Parathyroid adenoma (tissue), 2 donors: ENCODE results near the gene VPS13D.

Experiments
- H2AFZ ChIP-seq: fragments of 300-600 bp; sonication (generic); one replicate; pipeline ENCODE4 v1.7.0; 2017; ENCODE audit warnings: antibody characterized with exemption, mild to moderate bottlenecking
- H3K27ac ChIP-seq: fragments of 300-600 bp; sonication (generic); one replicate; pipeline ENCODE4 v1.7.0; 2017
- H3K27me3 ChIP-seq: fragments of 300-600 bp; sonication (generic); one replicate; pipeline ENCODE4 v1.7.0; 2017; ENCODE audit warnings: low read length; ENCODE audit not compliant: control insufficient read depth, insufficient read depth
- H3K36me3 ChIP-seq: fragments of 300-600 bp; sonication (generic); one replicate; pipeline ENCODE4 v1.7.0; 2017; ENCODE audit warnings: low read length; ENCODE audit not compliant: control insufficient read depth, insufficient read depth
- H3K4me1 ChIP-seq: fragments of 300-600 bp; sonication (generic); one replicate; pipeline ENCODE4 v1.7.0; 2017; ENCODE audit warnings: control low read depth
- H3K4me2 ChIP-seq: fragments of 300-600 bp; sonication (generic); one replicate; pipeline ENCODE4 v1.7.0; 2017; ENCODE audit warnings: low read length
- H3K4me3 ChIP-seq: fragments of 300-600 bp; sonication (generic); one replicate; pipeline ENCODE4 v1.7.0; 2017; ENCODE audit warnings: low read depth, low read length
- H3K79me2 ChIP-seq: fragments of 300-600 bp; sonication (generic); one replicate; pipeline ENCODE4 v1.7.0; 2017; ENCODE audit warnings: control low read depth
- H3K9ac ChIP-seq: fragments of 300-600 bp; sonication (generic); one replicate; pipeline ENCODE4 v1.7.0; 2017; ENCODE audit warnings: mild to moderate bottlenecking
- H3K9me3 ChIP-seq: fragments of 300-600 bp; sonication (generic); one replicate; pipeline ENCODE4 v1.7.0; 2017; ENCODE audit warnings: low read length; ENCODE audit not compliant: control insufficient read depth
- CTCF ChIP-seq: fragments of 300-600 bp; sonication (generic); IDR thresholded peaks from one replicate; pipeline ENCODE4 v1.7.0; 2017; ENCODE audit warnings: antibody characterized with exemption, mild to moderate bottlenecking
- donor health status: primary hyperparathyroidism.

The VPS13D gene

DNA sequence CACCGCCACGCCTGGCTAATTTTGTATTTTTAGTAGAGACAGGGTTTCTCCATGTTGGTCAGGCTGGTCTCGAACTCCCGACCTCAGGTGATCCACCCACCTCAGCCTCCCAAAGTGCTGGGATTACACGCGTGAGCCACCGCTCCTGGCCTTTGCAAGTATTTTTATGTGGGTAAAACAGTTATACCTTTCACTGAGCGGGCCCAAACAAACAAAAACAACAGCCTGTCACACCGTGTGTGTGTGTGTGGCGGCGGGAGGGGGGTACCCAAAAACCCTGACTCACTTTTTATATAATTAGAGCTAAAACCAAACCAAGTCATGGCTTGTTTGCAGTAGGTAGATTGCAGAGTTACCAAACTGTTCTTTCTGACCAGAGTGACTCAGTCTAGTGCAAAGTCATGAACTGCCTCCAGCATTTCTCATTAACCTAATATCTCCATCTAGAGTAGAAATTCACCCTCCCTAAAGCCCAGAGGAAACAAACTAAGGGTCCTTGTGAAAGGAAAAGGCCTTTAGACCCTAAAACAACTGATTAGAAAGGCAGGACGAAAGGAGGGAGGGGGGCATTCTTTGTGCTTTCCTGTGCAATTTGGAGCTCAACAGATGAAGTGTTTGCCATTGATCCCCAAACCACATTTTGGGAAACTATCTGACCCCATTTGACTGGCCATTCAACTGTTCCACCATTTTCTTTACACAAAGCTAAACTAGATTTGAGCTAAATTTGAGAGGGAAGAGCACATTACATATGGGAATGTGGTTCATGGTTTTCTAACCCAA is 207.2 kb downstream of the VPS13D start:
- Histone ChIP-seq H3K27me3 (no peaks in the 10 kb centered on the region), H3K4me3 (no peak overlapping the region), H3K4me2 (no peak overlapping the region), H3K9me3 (no peaks in the 10 kb centered on the region), H3K79me2 (no peaks in the 10 kb centered on the region), H2AFZ (no peak overlapping the region), H3K9ac (no peak overlapping the region), H3K4me1 (no peaks in the 10 kb centered on the region), H3K27ac (no peak overlapping the region), H3K36me3 (no peaks in the 10 kb centered on the region)
- TF ChIP-seq CTCF: no peak

- Histone ChIP-seq H3K4me2 (no peak overlapping the region), H3K27ac (no peak overlapping the region), H3K36me3 (no peaks in the 10 kb centered on the region), H3K27me3 (no peaks in the 10 kb centered on the region), H3K9me3 (no peaks in the 10 kb centered on the region), H3K4me3 (no peak overlapping the region), H3K79me2 (no peaks in the 10 kb centered on the region), H3K9ac (no peak overlapping the region), H2AFZ (no peak overlapping the region), H3K4me1 (no peaks in the 10 kb centered on the region)
- no peak for TF ChIP-seq CTCF
Measured at GRCh38 chr1:12437629-12438028, 207.8 kb downstream of the VPS13D start.

GRCh38 chr1:12438349-12438924 is 208.6 kb downstream of the VPS13D start:
- TF ChIP-seq CTCF: no peak
- H2AFZ ChIP-seq: no peak overlapping the region
- no peak overlapping the region for H3K27ac ChIP-seq
- H3K27me3 ChIP-seq: no peaks in the 10 kb centered on the region
- no peaks in the 10 kb centered on the region for H3K79me2 ChIP-seq
- no peak overlapping the region for H3K9ac ChIP-seq
- no peak overlapping the region for H3K4me2 ChIP-seq
- no peak overlapping the region for H3K4me3 ChIP-seq
- H3K4me1 ChIP-seq: no peaks in the 10 kb centered on the region
- H3K9me3 ChIP-seq: no peaks in the 10 kb centered on the region
- no peaks in the 10 kb centered on the region for H3K36me3 ChIP-seq

- H3K4me1 ChIP-seq: no peaks in the 10 kb centered on the region
Measured at GRCh38 chr1:12439073-12439472, 209.2 kb downstream of the VPS13D start.

More at GRCh38 chr1:12439073-12439472, 209.2 kb downstream of the VPS13D start:
- no peaks in the 10 kb centered on the region for H3K79me2 ChIP-seq
- H3K27me3 ChIP-seq: no peaks in the 10 kb centered on the region
- no peaks in the 10 kb centered on the region for H3K36me3 ChIP-seq
- H2AFZ ChIP-seq: no peak overlapping the region
- no peak overlapping the region for H3K4me2 ChIP-seq
- no peak overlapping the region for H3K27ac ChIP-seq
- TF ChIP-seq CTCF: no peak
- no peak overlapping the region for H3K9ac ChIP-seq
- H3K9me3 ChIP-seq: no peaks in the 10 kb centered on the region
- no peak overlapping the region for H3K4me3 ChIP-seq
